Progenitor cell of endocrine pancreas (in vitro differentiated cells): ENCODE measurements around the gene RCSD1. TPM values are rescaled to one million over a fixed set of nuclear protein-coding genes. Genes with fewer than 3 reads are reported as not detected.
A peak's percentile ranks its signal among the peaks of the same experiment; 100 is the strongest.

Experiments
- DNase-seq: peaks from one replicate; pipeline ENCODE4 v3.0.0; 2021; ENCODE audit warnings: low spot score; ENCODE audit not compliant: unreplicated experiment
- H3K27ac Mint-ChIP-seq: 2 replicates; pipeline ENCODE4 v1.8.0; 2021; ENCODE audit warnings: mild to moderate bottlenecking, moderate library complexity, mixed read lengths
- H3K27me3 Mint-ChIP-seq: 2 replicates; pipeline ENCODE4 v1.8.0; 2021; ENCODE audit warnings: mixed read lengths
- H3K36me3 Mint-ChIP-seq: 2 replicates; pipeline ENCODE4 v1.8.0; 2022; ENCODE audit warnings: mixed read lengths; ENCODE audit not compliant: insufficient read depth
- H3K4me1 Mint-ChIP-seq: 2 replicates; pipeline ENCODE4 v1.8.0; 2021; ENCODE audit warnings: low read depth, mixed read lengths
- H3K4me3 Mint-ChIP-seq: 2 replicates; pipeline ENCODE4 v1.8.0; 2021; ENCODE audit warnings: low read depth, mild to moderate bottlenecking, moderate library complexity, mixed read lengths
- H3K9me3 Mint-ChIP-seq: 2 replicates; pipeline ENCODE4 v1.8.0; 2021; ENCODE audit warnings: low read depth, mixed read lengths
- CTCF ChIP-seq: fragments of 200-600 bp; sonication (generic); IDR thresholded peaks from one replicate; pipeline ENCODE4 v1.5.0; 2021; ENCODE audit warnings: antibody characterized with exemption, mild to moderate bottlenecking; ENCODE audit not compliant: unreplicated experiment
- total RNA-seq: library from RNA; stranded (reverse); gene quantifications from 2 replicates; pipeline ENCODE4 v1.2.1, GENCODE V29; 2021

Gene RCSD1
- total RNA-seq, 1 donor from 2014 or later, result 0.22 TPM

- Mint-ChIP-seq H3K4me1 (no peaks in the 10 kb centered on the region), H3K27me3 (peaks cover 3% of the 10 kb centered on the region), H3K36me3 (no peaks in the 10 kb centered on the region), H3K4me3 (no peak overlapping the region), H3K27ac (no peak overlapping the region), H3K9me3 (no peaks in the 10 kb centered on the region)
- no peak for DNase-seq
- no peak for TF ChIP-seq CTCF
Measured at GRCh38 chr1:167665469-167665868, 35.4 kb downstream of the RCSD1 start.

- Mint-ChIP-seq H3K27me3 (peaks cover 5% of the 10 kb centered on the region), H3K4me3 (no peak overlapping the region), H3K9me3 (no peaks in the 10 kb centered on the region), H3K4me1 (no peaks in the 10 kb centered on the region), H3K27ac (peak overlapping the region; percentile 50), H3K36me3 (no peaks in the 10 kb centered on the region)
- no peak for DNase-seq
- TF ChIP-seq CTCF, result no peak
Measured at GRCh38 chr1:167666416-167666815, 36.4 kb downstream of the RCSD1 start.

GRCh38 chr1:167667536-167667935 is 37.5 kb downstream of the RCSD1 start:
- Mint-ChIP-seq H3K36me3 (no peaks in the 10 kb centered on the region), H3K27ac (no peak overlapping the region), H3K27me3 (peaks cover 7% of the 10 kb centered on the region), H3K4me1 (peaks cover 2% of the 10 kb centered on the region), H3K4me3 (no peak overlapping the region), H3K9me3 (no peaks in the 10 kb centered on the region)
- TF ChIP-seq CTCF, result no peak
- DNase-seq, result no peak

GRCh38 chr1:167668108-167668507 is 38.1 kb downstream of the RCSD1 start:
- no peaks in the 10 kb centered on the region for H3K36me3 Mint-ChIP-seq
- no peak for TF ChIP-seq CTCF
- peaks cover 12% of the 10 kb centered on the region for H3K27me3 Mint-ChIP-seq
- no peaks in the 10 kb centered on the region for H3K9me3 Mint-ChIP-seq
- no peak for DNase-seq
- no peak overlapping the region for H3K27ac Mint-ChIP-seq
- no peak overlapping the region for H3K4me3 Mint-ChIP-seq
- H3K4me1 Mint-ChIP-seq, result peaks cover 2% of the 10 kb centered on the region

GRCh38 chr1:167669209-167670124 is 39.4 kb downstream of the RCSD1 start:
- Mint-ChIP-seq H3K4me1 (peaks cover 2% of the 10 kb centered on the region), H3K9me3 (no peaks in the 10 kb centered on the region), H3K27me3 (peaks cover 16% of the 10 kb centered on the region), H3K36me3 (no peaks in the 10 kb centered on the region), H3K27ac (no peak overlapping the region), H3K4me3 (no peak overlapping the region)
- no peak for DNase-seq
- TF ChIP-seq CTCF, result no peak
